MCF 10A (cell line): ENCODE results near the gene COPS2. TPM values are rescaled to one million over a fixed set of nuclear protein-coding genes. Genes with fewer than 3 reads are reported as not detected.

Experiments used
- BruUV-seq: library from RNA; stranded (reverse); fragments of 400-500 nt; replicated peaks from 2 replicates; lab custom pipeline; 2021; lab: Mats Ljungman, UMichigan
- CTCF ChIA-PET: fragments of 300-600 bp; sonication (Branson Sonifier 250); formaldehyde crosslinking; extraction: SDS; loops from one replicate; lab custom pipeline; 2021; ENCODE audit warnings: antibody characterized with exemption, inconsistent platforms; lab: Yijun Ruan, JAX
- POLR2A ChIA-PET: fragments of 300-600, 350-650 bp; sonication (Branson Sonifier 250); formaldehyde crosslinking; extraction: SDS; loops from one replicate; lab custom pipeline; 2020; ENCODE audit warnings: antibody characterized with exemption, inconsistent platforms; lab: Yijun Ruan, JAX
- DNase-seq: peaks from one replicate; pipeline ENCODE4 v3.0.0-alpha.2; 2018; ENCODE audit not compliant: unreplicated experiment
- H3K27ac Mint-ChIP-seq: one replicate; pipeline ENCODE4 v1.8.0; 2022; ENCODE audit warnings: mild to moderate bottlenecking, low read depth, mixed read lengths; ENCODE audit not compliant: unreplicated experiment
- H3K27me3 Mint-ChIP-seq: one replicate; pipeline ENCODE4 v1.8.0; 2022; ENCODE audit warnings: mixed read lengths; ENCODE audit not compliant: insufficient read depth, unreplicated experiment
- H3K36me3 Mint-ChIP-seq: one replicate; pipeline ENCODE4 v1.8.0; 2022; ENCODE audit warnings: mild to moderate bottlenecking, moderate library complexity, mixed read lengths; ENCODE audit not compliant: insufficient read depth, unreplicated experiment
- H3K4me1 Mint-ChIP-seq: one replicate; pipeline ENCODE4 v1.8.0; 2022; ENCODE audit warnings: mixed read lengths; ENCODE audit not compliant: insufficient read depth, unreplicated experiment
- H3K4me3 Mint-ChIP-seq: one replicate; pipeline ENCODE4 v1.8.0; 2022; ENCODE audit warnings: mild to moderate bottlenecking, moderate library complexity, mixed read lengths; ENCODE audit not compliant: unreplicated experiment
- H3K9me3 Mint-ChIP-seq: one replicate; pipeline ENCODE4 v1.8.0; 2022; ENCODE audit warnings: mixed read lengths; ENCODE audit not compliant: unreplicated experiment
- intact Hi-C: fragments of 100-400 bp; cut with micrococcal nuclease; formaldehyde crosslinking; loops from 2 replicates; pipeline ENCODE4 v1.14.1; 2022
- total RNA-seq: library from RNA; stranded (reverse); gene quantifications from 2 replicates; pipeline ENCODE4 v1.2.3, GENCODE V29; 2022
- TF ChIP-seq, protein P1 (sequence below): fragments of 200-600 bp; IDR thresholded peaks from one replicate; pipeline ENCODE4 v1.8.0; 2022; ENCODE audit warnings: antibody characterized with exemption, mild to moderate bottlenecking; ENCODE audit not compliant: unreplicated experiment

COPS2 gene
- total RNA-seq, 1 experiment from 2014 or later = 123 TPM

DNA sequence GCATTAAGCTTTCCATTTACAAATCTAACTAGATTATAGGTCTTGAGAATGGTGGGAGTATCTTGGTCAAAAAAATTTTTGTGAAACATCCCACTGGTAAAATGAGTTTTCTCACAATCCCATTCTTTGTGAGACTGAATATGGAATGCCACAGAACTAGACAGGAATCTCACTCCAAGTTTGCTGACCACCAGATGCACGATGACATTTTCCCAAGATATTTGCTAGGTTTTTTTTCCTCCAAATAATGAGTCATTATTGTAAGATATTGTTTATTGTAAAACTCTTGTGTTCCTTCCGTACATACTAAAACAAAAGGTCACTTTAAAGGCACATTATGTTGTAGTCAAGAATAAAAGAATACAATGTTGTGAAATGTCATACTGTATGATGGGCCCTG lies 53.9 kb downstream of the COPS2 start:
- H3K4me3 Mint-ChIP-seq = no peak overlapping the region
- no TSS peak for BruUV-seq
- H3K27me3 Mint-ChIP-seq = no peaks in the 10 kb centered on the region
- intact Hi-C loops = no loop called here
- no peaks in the 10 kb centered on the region for H3K9me3 Mint-ChIP-seq
- no peak overlapping the region for H3K27ac Mint-ChIP-seq
- ChIA-PET CTCF (interaction anchor here (1.0 kb wide), 1 partner anchor 13 kb away, joined by 3 read pairs; no protein-coding TSS in a partner anchor), POLR2A (interaction anchor here (1.2 kb wide), 1 partner anchor 36 kb away, joined by 4 read pairs; no protein-coding TSS in a partner anchor)
- TF ChIP-seq, protein P1, sequence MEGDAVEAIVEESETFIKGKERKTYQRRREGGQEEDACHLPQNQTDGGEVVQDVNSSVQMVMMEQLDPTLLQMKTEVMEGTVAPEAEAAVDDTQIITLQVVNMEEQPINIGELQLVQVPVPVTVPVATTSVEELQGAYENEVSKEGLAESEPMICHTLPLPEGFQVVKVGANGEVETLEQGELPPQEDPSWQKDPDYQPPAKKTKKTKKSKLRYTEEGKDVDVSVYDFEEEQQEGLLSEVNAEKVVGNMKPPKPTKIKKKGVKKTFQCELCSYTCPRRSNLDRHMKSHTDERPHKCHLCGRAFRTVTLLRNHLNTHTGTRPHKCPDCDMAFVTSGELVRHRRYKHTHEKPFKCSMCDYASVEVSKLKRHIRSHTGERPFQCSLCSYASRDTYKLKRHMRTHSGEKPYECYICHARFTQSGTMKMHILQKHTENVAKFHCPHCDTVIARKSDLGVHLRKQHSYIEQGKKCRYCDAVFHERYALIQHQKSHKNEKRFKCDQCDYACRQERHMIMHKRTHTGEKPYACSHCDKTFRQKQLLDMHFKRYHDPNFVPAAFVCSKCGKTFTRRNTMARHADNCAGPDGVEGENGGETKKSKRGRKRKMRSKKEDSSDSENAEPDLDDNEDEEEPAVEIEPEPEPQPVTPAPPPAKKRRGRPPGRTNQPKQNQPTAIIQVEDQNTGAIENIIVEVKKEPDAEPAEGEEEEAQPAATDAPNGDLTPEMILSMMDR = no peak
- H3K4me1 Mint-ChIP-seq = no peaks in the 10 kb centered on the region
- DNase-seq = no peak
- peaks cover 30% of the 10 kb centered on the region for H3K36me3 Mint-ChIP-seq

DNA sequence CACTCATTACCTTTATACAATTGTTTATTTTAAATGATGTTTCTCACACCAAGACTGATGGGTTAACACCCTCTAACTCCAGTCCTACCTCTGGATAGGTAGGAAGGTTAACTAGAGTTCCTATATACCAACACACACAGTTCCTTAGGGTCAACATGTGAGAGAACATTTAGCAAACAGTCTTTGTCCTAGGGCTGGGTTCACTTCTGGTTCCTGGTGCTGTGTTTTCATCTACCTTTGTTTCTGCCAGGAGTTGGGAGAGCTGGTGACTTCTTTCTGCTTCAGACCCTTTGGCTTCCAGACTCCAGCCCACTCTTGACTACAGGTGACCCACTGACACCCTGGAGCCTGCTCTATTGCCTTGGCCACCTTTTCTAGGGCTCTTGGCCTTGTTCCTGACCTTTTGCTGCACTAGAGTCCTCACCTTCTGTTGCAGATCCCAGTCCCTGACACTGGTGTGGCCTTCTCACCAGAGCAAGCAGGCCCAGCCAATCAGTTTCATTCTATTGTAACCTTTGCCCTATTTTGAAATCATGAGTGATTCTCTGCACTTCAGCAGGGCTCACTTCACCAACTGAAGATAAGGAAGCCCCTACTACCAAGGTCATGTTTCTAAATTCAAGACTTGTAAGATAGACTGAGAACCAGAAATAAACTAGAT lies 59.2 kb downstream of the COPS2 start:
- Mint-ChIP-seq H3K4me3 (no peak overlapping the region), H3K27me3 (no peaks in the 10 kb centered on the region), H3K4me1 (no peaks in the 10 kb centered on the region), H3K9me3 (no peaks in the 10 kb centered on the region), H3K27ac (no peak overlapping the region), H3K36me3 (peaks cover 15% of the 10 kb centered on the region)
- TF ChIP-seq, protein P1 = no peak
- DNase-seq = no peak
- BruUV-seq = no TSS peak
- POLR2A ChIA-PET = interaction anchor here (0.9 kb wide), 1 partner anchor 50 kb away, joined by 4 read pairs; no protein-coding TSS in a partner anchor
- CTCF ChIA-PET = no interaction called here
- intact Hi-C loops = no loop called here

DNA sequence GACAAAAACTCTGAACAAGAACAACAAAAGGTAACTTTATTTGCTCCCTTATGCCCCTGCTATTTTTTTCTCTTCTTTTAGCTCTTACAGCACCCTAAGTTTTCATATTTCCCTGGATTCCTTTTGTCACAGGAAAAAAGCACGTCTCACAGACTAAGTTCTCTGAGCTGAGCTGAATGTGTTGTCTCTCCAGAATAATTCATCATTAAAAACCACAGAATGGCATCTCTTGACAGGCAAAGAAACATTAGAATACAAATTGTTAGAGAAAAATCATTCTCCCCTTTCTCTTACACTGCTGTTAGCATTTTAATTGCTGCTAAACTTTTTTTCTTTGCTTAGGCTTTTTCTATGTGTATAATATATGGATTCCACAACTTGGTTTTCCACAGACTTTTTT lies 60.5 kb downstream of the COPS2 start:
- H3K4me3 Mint-ChIP-seq = no peak overlapping the region
- DNase-seq = no peak
- no peaks in the 10 kb centered on the region for H3K27me3 Mint-ChIP-seq
- intact Hi-C loops = no loop called here
- CTCF ChIA-PET = interaction anchor here (0.7 kb wide), 1 partner anchor 181 kb away, joined by 3 read pairs; no protein-coding TSS in a partner anchor
- H3K27ac Mint-ChIP-seq = no peak overlapping the region
- peaks cover 15% of the 10 kb centered on the region for H3K36me3 Mint-ChIP-seq
- POLR2A ChIA-PET = interaction anchor here (0.9 kb wide), 1 partner anchor 61 kb away, joined by 3 read pairs; the partner anchor contains the start of gene COPS2
- H3K9me3 Mint-ChIP-seq = no peaks in the 10 kb centered on the region
- no peaks in the 10 kb centered on the region for H3K4me1 Mint-ChIP-seq
- no TSS peak for BruUV-seq
- TF ChIP-seq, protein P1 = no peak

DNA sequence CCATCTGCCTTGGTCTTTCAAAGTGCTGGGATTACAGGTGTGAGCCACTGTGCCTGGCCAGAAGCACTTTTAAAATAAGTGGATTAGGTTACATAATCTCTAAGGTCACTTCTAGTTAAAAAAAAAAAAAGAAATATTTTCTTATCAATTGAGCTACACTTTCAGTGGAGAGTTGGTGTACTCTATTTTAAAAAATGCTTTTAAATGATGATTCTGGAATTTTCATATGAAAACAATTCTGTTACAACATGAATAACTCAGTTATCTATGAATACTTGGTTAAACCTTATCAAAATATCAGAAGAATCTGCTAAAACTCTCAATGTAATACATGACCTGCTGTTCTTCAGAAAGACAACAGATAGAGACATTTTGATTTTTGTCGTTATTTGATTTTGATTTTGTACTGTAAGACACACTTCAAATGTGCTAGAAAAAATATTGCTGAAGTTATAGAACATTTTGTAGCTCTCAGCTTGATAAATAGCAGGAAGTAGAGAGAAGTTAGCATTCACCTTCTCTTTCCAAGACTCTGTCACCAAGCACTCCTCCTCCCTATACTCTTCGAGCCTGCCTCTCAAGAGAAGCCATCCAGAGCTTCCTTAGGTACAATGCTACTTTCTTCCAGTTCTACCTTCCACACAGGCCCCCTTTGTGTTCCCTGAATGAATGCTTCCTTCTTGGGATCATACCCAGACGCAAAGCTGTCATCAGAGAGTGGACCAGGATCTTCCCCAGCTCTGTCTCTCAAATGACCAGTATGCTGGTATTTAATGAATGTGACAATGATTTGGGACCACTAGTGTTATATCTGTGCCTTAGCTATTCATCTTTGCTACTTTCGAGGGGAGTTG lies 61.9 kb downstream of the COPS2 start:
- BruUV-seq = no TSS peak

More for the DNA sequence above, 61.9 kb downstream of the COPS2 start:
- no peak overlapping the region for H3K4me3 Mint-ChIP-seq
- ChIA-PET POLR2A (interaction anchor here (1.1 kb wide), 1 partner anchor 11 kb away, joined by 3 read pairs; no protein-coding TSS in a partner anchor), CTCF (interaction anchor here (0.7 kb wide), 1 partner anchor 445 kb away, joined by 3 read pairs; no protein-coding TSS in a partner anchor)
- peak overlapping the region; percentile 40 for H3K27ac Mint-ChIP-seq
- H3K4me1 Mint-ChIP-seq = no peaks in the 10 kb centered on the region
- no peaks in the 10 kb centered on the region for H3K9me3 Mint-ChIP-seq
- TF ChIP-seq, protein P1 = no peak
- no peak for DNase-seq
- no peaks in the 10 kb centered on the region for H3K27me3 Mint-ChIP-seq
- H3K36me3 Mint-ChIP-seq = peaks cover 15% of the 10 kb centered on the region
- intact Hi-C loops = no loop called here
